Large intestine (tissue), 3 donors: ENCODE results near the gene FBLN1. TPM values are rescaled to one million over a fixed set of nuclear protein-coding genes. Genes with fewer than 3 reads are reported as not detected.

ENCODE experiments used
- DNase-seq, 2 donors: peaks; one replicate each; pipeline versions ENCODE4 v3.0.0 to v3.0.0-alpha.2; 2013
- H3K27ac ChIP-seq: one replicate; pipeline ENCODE4 v1.5.1; 2013; ENCODE audit warnings: low read length
- H3K27me3 ChIP-seq: 2 replicates; pipeline ENCODE4 v1.6.1; 2013; ENCODE audit warnings: low read length; ENCODE audit not compliant: control insufficient read depth, insufficient read depth
- H3K36me3 ChIP-seq: 2 replicates; pipeline ENCODE4 v1.6.1; 2013; ENCODE audit warnings: low read length; ENCODE audit not compliant: control insufficient read depth, insufficient read depth
- H3K4me1 ChIP-seq: one replicate; pipeline ENCODE4 v1.6.1; 2013; ENCODE audit warnings: low read length; ENCODE audit not compliant: control insufficient read depth, insufficient read depth
- H3K4me3 ChIP-seq: one replicate; pipeline ENCODE4 v1.5.1; 2013; ENCODE audit warnings: low read length
- H3K9me3 ChIP-seq: one replicate; pipeline ENCODE4 v1.6.1; 2013; ENCODE audit warnings: mild to moderate bottlenecking, low read depth, low read length, moderate library complexity; ENCODE audit not compliant: control insufficient read depth
- WGBS: methylation state at CpG from one replicate; pipeline ENCODE4 v1.1.5; 2013; ENCODE audit warnings: low lambda C conversion rate; ENCODE audit not compliant: insufficient coverage; 5-methylcytosine and 5-hydroxymethylcytosine counted together
- polyA plus RNA-seq: library from polyadenylated mRNA; unstranded; fragments of 120-200 nt; gene quantifications from one replicate; pipeline ENCODE4 v1.2.1, GENCODE V29; 2013

The FBLN1 gene
- polyA plus RNA-seq, 1 donor, result 70.4 TPM

GRCh38 chr22:45512363-45512762 lies 9.7 kb downstream of the FBLN1 start:
- H3K4me3 ChIP-seq, result no peak overlapping the region
- no peak for DNase-seq
- H3K27ac ChIP-seq, result no peak overlapping the region
- WGBS, result no CpG with 5 or more reads among the region's 8 CpGs
- no peaks in the 10 kb centered on the region for H3K27me3 ChIP-seq
- H3K9me3 ChIP-seq, result no peaks in the 10 kb centered on the region
- H3K36me3 ChIP-seq, result no peaks in the 10 kb centered on the region
- no peaks in the 10 kb centered on the region for H3K4me1 ChIP-seq

DNA sequence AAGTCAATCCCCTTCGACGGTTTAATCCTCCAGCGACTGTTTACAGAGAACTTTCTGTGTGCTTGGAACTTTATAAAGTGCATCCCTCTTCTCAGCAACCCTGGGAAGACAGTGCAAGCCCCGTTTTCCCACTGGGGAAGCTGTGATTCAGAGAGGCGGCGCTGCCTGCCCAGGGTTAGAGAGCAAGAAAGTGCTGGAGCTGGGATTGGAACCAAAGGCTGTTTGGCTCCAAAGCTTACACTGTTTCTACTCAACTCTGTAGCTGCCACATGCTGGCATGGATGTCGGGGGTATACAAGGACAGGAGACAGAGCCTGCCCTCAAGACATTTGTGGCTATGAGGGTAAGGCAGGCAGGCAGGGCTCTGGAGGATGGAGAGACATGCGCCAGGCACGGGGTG lies 13.0 kb downstream of the FBLN1 start:
- Histone ChIP-seq H3K9me3 (no peaks in the 10 kb centered on the region), H3K4me3 (no peak overlapping the region), H3K4me1 (no peaks in the 10 kb centered on the region), H3K27ac (no peak overlapping the region), H3K27me3 (no peaks in the 10 kb centered on the region), H3K36me3 (peaks cover 15% of the 10 kb centered on the region)
- DNase-seq, result no peak
- no CpG with 5 or more reads among the region's 9 CpGs for WGBS

DNA sequence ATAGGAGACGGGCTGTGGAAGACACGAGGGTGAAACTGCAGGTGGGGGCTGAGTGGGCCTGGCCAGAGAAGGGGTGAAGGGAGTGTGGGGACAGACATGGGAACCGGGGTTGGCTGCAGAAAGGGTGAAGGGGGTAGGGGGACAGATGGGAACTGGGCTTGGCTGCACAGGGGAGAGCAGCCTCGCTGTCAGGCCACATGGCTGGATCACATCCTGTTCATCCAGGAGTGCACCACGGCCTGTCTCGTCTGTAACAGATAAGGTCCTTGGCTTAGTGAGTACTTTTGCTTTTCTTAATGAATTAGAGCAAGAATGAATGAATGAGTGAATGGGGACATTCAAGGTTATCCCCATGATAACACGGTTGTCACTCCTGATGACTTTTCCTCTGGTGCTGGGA lies 13.5 kb downstream of the FBLN1 start:
- H3K9me3 ChIP-seq, result no peaks in the 10 kb centered on the region
- WGBS, result no CpG with 5 or more reads among the region's 7 CpGs
- H3K36me3 ChIP-seq, result peaks cover 18% of the 10 kb centered on the region

DNA sequence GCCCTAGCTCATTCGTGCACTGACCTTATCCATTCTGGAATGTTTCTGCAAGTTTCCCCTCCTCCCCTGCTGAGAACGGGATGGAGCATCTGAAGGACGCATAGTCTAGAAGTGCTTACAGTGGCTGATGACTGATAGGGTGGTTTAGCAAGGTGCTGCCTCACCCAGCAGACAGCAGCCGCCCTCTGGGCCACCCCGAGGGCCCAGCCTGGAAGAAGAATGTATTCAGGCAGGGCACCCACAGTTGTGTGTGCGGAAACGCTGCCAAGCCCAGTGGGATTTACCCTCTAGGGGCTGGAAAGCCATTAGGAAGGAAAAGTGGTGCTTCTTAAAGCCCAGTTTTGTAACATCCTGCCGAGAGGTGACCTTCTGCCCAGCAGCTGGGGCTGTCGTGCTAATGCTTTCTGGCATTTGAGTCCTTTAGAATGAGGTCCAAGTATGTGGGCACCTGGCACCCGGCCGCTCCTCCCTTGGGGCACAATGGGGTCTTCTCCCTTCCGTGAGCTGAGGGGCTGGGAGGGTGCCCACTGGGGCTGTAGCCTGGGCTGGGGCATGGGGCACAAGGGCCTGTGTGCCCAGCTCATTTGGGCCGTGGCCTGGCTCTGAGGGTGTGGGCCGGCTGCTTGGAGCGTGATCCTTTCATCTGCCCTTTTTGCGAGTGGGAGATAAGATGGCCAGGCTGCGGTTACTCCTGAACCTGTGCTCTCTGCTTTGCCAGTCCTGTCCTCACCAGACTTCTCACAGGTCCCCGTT lies 14.4 kb downstream of the FBLN1 start:
- no CpG with 5 or more reads among the region's 18 CpGs for WGBS
- H3K27ac ChIP-seq, result no peak overlapping the region
- H3K4me1 ChIP-seq, result no peaks in the 10 kb centered on the region
- H3K9me3 ChIP-seq, result no peaks in the 10 kb centered on the region
- no peak for DNase-seq
- H3K27me3 ChIP-seq, result no peaks in the 10 kb centered on the region
- peaks cover 24% of the 10 kb centered on the region for H3K36me3 ChIP-seq
- H3K4me3 ChIP-seq, result no peak overlapping the region

More for the DNA sequence above, 13.5 kb downstream of the FBLN1 start:
- no peak overlapping the region for H3K27ac ChIP-seq
- H3K4me3 ChIP-seq, result no peak overlapping the region
- DNase-seq, result no peak
- no peaks in the 10 kb centered on the region for H3K4me1 ChIP-seq
- no peaks in the 10 kb centered on the region for H3K27me3 ChIP-seq

DNA sequence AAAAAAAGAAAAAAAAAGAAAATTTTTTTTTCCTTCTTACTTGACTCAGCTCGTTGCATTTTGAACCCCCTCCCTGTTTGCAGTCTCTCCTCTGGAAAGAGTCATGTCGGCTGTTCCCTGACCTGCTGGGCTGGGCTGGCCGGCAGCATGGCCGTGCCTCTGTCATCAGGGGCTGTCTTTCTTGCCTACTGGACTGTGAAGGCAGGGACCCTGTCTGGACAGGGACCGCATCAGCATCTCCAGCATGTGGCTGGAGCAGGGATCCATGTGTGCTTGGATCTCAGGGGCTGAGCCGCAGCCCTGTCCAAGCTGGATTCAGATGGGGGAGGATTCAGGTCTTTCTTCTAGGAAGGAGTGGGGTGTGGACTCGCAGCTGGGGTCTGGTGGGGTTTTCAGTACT lies 15.5 kb downstream of the FBLN1 start:
- Histone ChIP-seq H3K27me3 (no peaks in the 10 kb centered on the region), H3K36me3 (peaks cover 33% of the 10 kb centered on the region), H3K27ac (no peak overlapping the region), H3K4me3 (no peak overlapping the region), H3K9me3 (no peaks in the 10 kb centered on the region), H3K4me1 (no peaks in the 10 kb centered on the region)
- WGBS, result no CpG with 5 or more reads among the region's 7 CpGs
- no peak for DNase-seq

DNA sequence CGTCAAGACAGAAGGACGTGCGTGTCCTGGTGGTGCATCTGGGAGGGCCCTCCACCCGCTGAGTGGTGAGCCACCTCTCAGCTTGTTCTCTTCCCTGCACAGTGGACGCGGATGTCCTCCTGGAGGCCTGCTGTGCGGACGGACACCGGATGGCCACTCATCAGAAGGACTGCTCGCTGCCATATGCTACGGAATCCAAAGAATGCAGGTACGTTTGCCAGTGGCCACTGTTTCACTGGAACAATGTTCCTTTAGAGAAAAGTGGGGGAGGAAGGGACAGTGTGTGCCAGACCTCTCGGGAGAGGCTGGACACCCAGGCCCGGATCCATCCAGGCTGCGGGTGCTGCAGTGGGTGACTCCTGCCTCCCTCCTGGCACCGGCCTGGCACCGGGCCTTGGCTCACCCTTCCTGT lies 15.9 kb downstream of the FBLN1 start:
- Histone ChIP-seq H3K9me3 (no peaks in the 10 kb centered on the region), H3K36me3 (peaks cover 33% of the 10 kb centered on the region), H3K27me3 (no peaks in the 10 kb centered on the region), H3K27ac (no peak overlapping the region), H3K4me1 (no peaks in the 10 kb centered on the region), H3K4me3 (no peak overlapping the region)
- WGBS, result no CpG with 5 or more reads among the region's 17 CpGs
- no peak for DNase-seq

- WGBS, result no CpG with 5 or more reads among the region's 5 CpGs
- Histone ChIP-seq H3K4me3 (no peak overlapping the region), H3K27ac (no peak overlapping the region), H3K27me3 (no peaks in the 10 kb centered on the region), H3K4me1 (no peaks in the 10 kb centered on the region), H3K36me3 (peaks cover 45% of the 10 kb centered on the region), H3K9me3 (no peaks in the 10 kb centered on the region)
- DNase-seq, result no peak
These were observed 18.5 kb downstream of the FBLN1 start for GRCh38 chr22:45521178-45521577.

- Histone ChIP-seq H3K36me3 (peaks cover 46% of the 10 kb centered on the region), H3K27ac (no peak overlapping the region), H3K4me1 (no peaks in the 10 kb centered on the region), H3K9me3 (no peaks in the 10 kb centered on the region), H3K27me3 (no peaks in the 10 kb centered on the region), H3K4me3 (no peak overlapping the region)
- DNase-seq, result no peak
- no CpG with 5 or more reads among the region's 5 CpGs for WGBS
These were observed 19.8 kb downstream of the FBLN1 start for GRCh38 chr22:45522462-45522861.

DNA sequence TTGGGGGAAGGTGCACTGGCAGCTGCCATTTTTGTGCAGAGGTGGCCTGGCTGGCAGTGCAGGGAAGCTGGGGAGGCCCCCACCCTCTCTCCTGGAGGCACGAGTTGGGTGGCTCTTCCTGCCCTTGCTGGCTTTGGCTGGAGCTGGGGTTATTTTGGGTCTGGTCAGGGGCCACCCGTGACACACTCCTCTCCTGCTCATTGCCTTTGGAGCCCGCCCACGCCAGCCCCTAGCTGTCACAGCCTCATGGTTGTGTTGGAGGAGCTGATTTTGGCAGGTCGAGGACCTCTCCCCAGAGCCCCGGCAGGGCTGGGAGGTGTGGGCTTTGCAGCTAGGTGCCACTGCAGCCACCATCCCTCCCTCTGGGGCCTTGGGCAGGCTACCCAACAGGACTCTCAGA lies 21.5 kb downstream of the FBLN1 start:
- no CpG with 5 or more reads among the region's 6 CpGs for WGBS
- H3K9me3 ChIP-seq, result no peaks in the 10 kb centered on the region
- H3K27me3 ChIP-seq, result no peaks in the 10 kb centered on the region
- no peak for DNase-seq
- no peaks in the 10 kb centered on the region for H3K4me1 ChIP-seq
- peaks cover 47% of the 10 kb centered on the region for H3K36me3 ChIP-seq
- H3K27ac ChIP-seq, result no peak overlapping the region
- H3K4me3 ChIP-seq, result no peak overlapping the region

DNA sequence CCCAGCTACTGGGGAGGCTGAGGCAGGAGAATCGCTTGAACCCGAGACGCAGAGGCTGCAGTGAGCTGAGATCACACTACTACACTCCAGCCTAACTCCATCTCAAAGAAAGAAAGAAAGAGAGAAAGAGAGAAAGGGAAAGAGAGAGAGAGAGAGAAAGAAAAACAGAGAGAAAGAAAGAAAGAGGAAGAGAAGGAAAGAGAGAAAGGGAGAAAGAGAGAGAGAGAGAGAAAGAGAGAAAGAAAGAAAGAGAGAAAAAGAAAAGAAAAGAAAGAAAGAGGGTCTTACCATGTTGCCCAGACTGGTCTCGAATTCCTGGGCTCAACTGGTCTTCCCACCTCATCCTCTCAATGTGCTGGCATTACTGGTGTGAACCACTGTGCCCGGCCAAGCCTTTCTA lies 22.3 kb downstream of the FBLN1 start:
- DNase-seq, result no peak
- H3K27me3 ChIP-seq, result no peaks in the 10 kb centered on the region
- no CpG with 5 or more reads among the region's 5 CpGs for WGBS
- H3K9me3 ChIP-seq, result no peaks in the 10 kb centered on the region
- H3K36me3 ChIP-seq, result peaks cover 48% of the 10 kb centered on the region
- no peak overlapping the region for H3K4me3 ChIP-seq
- H3K27ac ChIP-seq, result no peak overlapping the region
- H3K4me1 ChIP-seq, result no peaks in the 10 kb centered on the region

DNA sequence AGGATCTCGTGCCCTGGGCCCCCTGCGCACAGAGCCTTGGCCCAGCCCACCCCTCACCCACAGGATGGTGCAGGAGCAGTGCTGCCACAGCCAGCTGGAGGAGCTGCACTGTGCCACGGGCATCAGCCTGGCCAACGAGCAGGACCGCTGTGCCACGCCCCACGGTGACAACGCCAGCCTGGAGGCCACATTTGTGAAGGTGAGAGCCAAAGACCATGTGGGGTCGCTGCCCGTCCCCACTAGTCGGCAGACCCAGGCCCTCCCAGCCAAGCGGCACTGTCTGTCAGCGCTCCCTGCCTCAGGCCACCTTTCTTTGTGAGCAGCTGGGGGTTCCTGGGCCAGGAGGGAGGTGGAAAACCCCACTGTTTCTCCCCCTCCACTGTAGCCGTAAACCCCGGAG lies 22.8 kb downstream of the FBLN1 start:
- Histone ChIP-seq H3K27me3 (no peaks in the 10 kb centered on the region), H3K4me1 (no peaks in the 10 kb centered on the region), H3K4me3 (no peak overlapping the region), H3K9me3 (no peaks in the 10 kb centered on the region), H3K36me3 (peaks cover 42% of the 10 kb centered on the region), H3K27ac (no peak overlapping the region)
- no peak for DNase-seq
- no CpG with 5 or more reads among the region's 15 CpGs for WGBS
